ENCODE data around the gene PPP1R14C. TPM values are rescaled to one million over a fixed set of nuclear protein-coding genes. Genes with fewer than 3 reads are reported as not detected.
A peak's percentile ranks its signal among the peaks of the same experiment; 100 is the strongest.

PPP1R14C gene
- total RNA-seq, 1 donor, result 3.6 TPM

- no peak overlapping the region for H3K4me2 ChIP-seq (ENCODE audit: insufficient read depth, low read length)
- no peaks in the 10 kb centered on the region for H3K79me2 ChIP-seq (ENCODE audit: insufficient read depth, low read length)
- H2AFZ ChIP-seq (ENCODE audit: low read length), result no peak overlapping the region
- no peak for TF ChIP-seq CTCF (IDR thresholded peaks at IDR 0.05; ENCODE audit: extremely low read depth, low read depth, low read length)
- H3K36me3 ChIP-seq (ENCODE audit: insufficient read depth, low read length), result no peaks in the 10 kb centered on the region
- no peaks in the 10 kb centered on the region for H4K20me1 ChIP-seq (ENCODE audit: insufficient read depth, low read length)
- peaks cover 15% of the 10 kb centered on the region for H3K27me3 ChIP-seq (ENCODE audit: insufficient read depth, low read length)
- H3K27ac ChIP-seq (ENCODE audit: low read depth, low read length), result no peak overlapping the region
- H3K4me1 ChIP-seq (ENCODE audit: insufficient read depth, low read length), result no peaks in the 10 kb centered on the region
- H3K9me3 ChIP-seq (ENCODE audit: low read depth, low read length), result no peaks in the 10 kb centered on the region
- H3K4me3 ChIP-seq (ENCODE audit: insufficient read depth, low read length), result no peak overlapping the region
- no peak for DNase-seq (ENCODE audit: insufficient read length, low spot score, missing footprints)
These were observed 4.2 kb upstream of the PPP1R14C start for GRCh38 chr6:150138638-150139037.

GRCh38 chr6:150139533-150139932 lies 3.3 kb upstream of the PPP1R14C start:
- Histone ChIP-seq H3K4me3 (ENCODE audit: insufficient read depth, low read length) (no peak overlapping the region), H3K27me3 (ENCODE audit: insufficient read depth, low read length) (peaks cover 24% of the 10 kb centered on the region), H3K4me1 (ENCODE audit: insufficient read depth, low read length) (no peaks in the 10 kb centered on the region)

GRCh38 chr6:150140236-150140969 lies 2.4 kb upstream of the PPP1R14C start:
- Histone ChIP-seq H3K36me3 (ENCODE audit: insufficient read depth, low read length) (no peaks in the 10 kb centered on the region), H2AFZ (ENCODE audit: low read length) (no peak overlapping the region), H3K27ac (ENCODE audit: low read depth, low read length) (no peak overlapping the region), H3K9me3 (ENCODE audit: low read depth, low read length) (no peaks in the 10 kb centered on the region), H3K27me3 (ENCODE audit: insufficient read depth, low read length) (peaks cover 24% of the 10 kb centered on the region), H3K79me2 (ENCODE audit: insufficient read depth, low read length) (no peaks in the 10 kb centered on the region), H3K4me2 (ENCODE audit: insufficient read depth, low read length) (no peak overlapping the region), H3K4me1 (ENCODE audit: insufficient read depth, low read length) (no peaks in the 10 kb centered on the region), H3K4me3 (ENCODE audit: insufficient read depth, low read length) (no peak overlapping the region), H4K20me1 (ENCODE audit: insufficient read depth, low read length) (no peaks in the 10 kb centered on the region)
- TF ChIP-seq CTCF (IDR thresholded peaks at IDR 0.05; ENCODE audit: extremely low read depth, low read depth, low read length), result no peak
- no peak for DNase-seq (ENCODE audit: insufficient read length, low spot score, missing footprints)

More at GRCh38 chr6:150139533-150139932, 3.3 kb upstream of the PPP1R14C start:
- H3K27ac ChIP-seq (ENCODE audit: low read depth, low read length), result no peak overlapping the region
- no peaks in the 10 kb centered on the region for H3K36me3 ChIP-seq (ENCODE audit: insufficient read depth, low read length)
- H2AFZ ChIP-seq (ENCODE audit: low read length), result no peak overlapping the region
- no peaks in the 10 kb centered on the region for H3K9me3 ChIP-seq (ENCODE audit: low read depth, low read length)
- no peak for TF ChIP-seq CTCF (IDR thresholded peaks at IDR 0.05; ENCODE audit: extremely low read depth, low read depth, low read length)
- H3K4me2 ChIP-seq (ENCODE audit: insufficient read depth, low read length), result no peak overlapping the region
- DNase-seq (ENCODE audit: insufficient read length, low spot score, missing footprints), result no peak
- H3K79me2 ChIP-seq (ENCODE audit: insufficient read depth, low read length), result no peaks in the 10 kb centered on the region
- H4K20me1 ChIP-seq (ENCODE audit: insufficient read depth, low read length), result no peaks in the 10 kb centered on the region

GRCh38 chr6:150142097-150142669 lies 661 bp upstream of the PPP1R14C start:
- Histone ChIP-seq H3K79me2 (ENCODE audit: insufficient read depth, low read length) (no peaks in the 10 kb centered on the region), H3K9me3 (ENCODE audit: low read depth, low read length) (no peaks in the 10 kb centered on the region), H4K20me1 (ENCODE audit: insufficient read depth, low read length) (no peaks in the 10 kb centered on the region), H3K27me3 (ENCODE audit: insufficient read depth, low read length) (peaks cover 20% of the 10 kb centered on the region), H3K4me1 (ENCODE audit: insufficient read depth, low read length) (no peaks in the 10 kb centered on the region), H3K36me3 (ENCODE audit: insufficient read depth, low read length) (no peaks in the 10 kb centered on the region), H3K27ac (ENCODE audit: low read depth, low read length) (peak overlapping the region; percentile 37), H2AFZ (ENCODE audit: low read length) (peak overlapping the region; percentile 84), H3K4me2 (ENCODE audit: insufficient read depth, low read length) (peak overlapping the region; percentile 86), H3K4me3 (ENCODE audit: insufficient read depth, low read length) (peak overlapping the region; percentile 72)
- DNase-seq (ENCODE audit: insufficient read length, low spot score, missing footprints), result no peak
- TF ChIP-seq CTCF (IDR thresholded peaks at IDR 0.05; ENCODE audit: extremely low read depth, low read depth, low read length), result no peak
